ENCODE results near the gene CHERP.

DNA sequence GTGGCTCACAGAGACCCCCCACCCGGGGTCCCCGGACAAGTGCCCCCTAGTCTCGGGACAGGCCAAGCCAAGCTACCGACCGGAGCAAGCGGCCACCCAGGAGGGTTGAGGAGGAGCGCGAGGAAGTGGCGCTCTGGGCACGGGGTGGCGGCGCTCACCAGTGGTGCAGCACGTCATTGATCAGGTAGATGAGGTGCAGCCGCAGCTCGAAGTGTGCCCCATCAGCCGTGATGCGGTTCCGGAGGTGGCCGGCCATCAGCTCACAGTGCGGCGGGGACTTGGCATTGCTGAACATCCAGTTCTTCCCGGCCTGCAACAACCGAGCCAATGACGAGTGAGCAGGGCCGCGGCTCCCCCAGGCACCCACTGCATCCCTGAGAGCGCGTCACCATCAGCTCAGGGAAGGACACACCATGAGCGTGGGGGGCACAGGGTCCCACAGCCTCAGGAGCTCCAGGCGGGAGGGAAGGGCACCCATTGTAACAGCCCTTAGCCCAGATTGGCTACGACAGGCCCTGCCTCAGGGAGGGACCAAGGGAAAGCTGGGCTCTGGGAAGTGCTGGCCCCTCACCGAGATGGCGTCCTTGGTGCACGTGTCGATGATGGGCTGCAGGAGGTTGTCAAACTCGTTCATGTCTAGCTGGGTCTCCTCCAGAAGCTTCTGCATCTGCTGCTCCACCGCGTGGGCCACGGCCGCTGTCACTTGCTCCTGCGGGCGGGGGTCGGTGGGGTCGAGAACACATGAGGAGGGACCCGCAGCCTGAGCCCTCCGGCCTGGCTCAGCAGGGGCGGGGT, 9.6 kb downstream of the CHERP start:
- no peak for TF ChIP-seq POLR2A (IDR thresholded peaks at IDR 0.05)
- TF ChIP-seq, protein P1, sequence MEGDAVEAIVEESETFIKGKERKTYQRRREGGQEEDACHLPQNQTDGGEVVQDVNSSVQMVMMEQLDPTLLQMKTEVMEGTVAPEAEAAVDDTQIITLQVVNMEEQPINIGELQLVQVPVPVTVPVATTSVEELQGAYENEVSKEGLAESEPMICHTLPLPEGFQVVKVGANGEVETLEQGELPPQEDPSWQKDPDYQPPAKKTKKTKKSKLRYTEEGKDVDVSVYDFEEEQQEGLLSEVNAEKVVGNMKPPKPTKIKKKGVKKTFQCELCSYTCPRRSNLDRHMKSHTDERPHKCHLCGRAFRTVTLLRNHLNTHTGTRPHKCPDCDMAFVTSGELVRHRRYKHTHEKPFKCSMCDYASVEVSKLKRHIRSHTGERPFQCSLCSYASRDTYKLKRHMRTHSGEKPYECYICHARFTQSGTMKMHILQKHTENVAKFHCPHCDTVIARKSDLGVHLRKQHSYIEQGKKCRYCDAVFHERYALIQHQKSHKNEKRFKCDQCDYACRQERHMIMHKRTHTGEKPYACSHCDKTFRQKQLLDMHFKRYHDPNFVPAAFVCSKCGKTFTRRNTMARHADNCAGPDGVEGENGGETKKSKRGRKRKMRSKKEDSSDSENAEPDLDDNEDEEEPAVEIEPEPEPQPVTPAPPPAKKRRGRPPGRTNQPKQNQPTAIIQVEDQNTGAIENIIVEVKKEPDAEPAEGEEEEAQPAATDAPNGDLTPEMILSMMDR (IDR thresholded peaks at IDR 0.05) = no peak

Measured in adrenal gland (tissue), 5 donors.